Activated CD4-positive, alpha-beta T cell treated with anti-CD3 and anti-CD28 coated beads, Interleukin-2, amount 50 U/mL, for 16 hours (primary cell): ENCODE measurements around the gene MADCAM1.

ENCODE experiments used
- DNase-seq: peaks from one replicate; pipeline ENCODE4 v3.0.0-alpha.2; 2020

Gene MADCAM1

DNA sequence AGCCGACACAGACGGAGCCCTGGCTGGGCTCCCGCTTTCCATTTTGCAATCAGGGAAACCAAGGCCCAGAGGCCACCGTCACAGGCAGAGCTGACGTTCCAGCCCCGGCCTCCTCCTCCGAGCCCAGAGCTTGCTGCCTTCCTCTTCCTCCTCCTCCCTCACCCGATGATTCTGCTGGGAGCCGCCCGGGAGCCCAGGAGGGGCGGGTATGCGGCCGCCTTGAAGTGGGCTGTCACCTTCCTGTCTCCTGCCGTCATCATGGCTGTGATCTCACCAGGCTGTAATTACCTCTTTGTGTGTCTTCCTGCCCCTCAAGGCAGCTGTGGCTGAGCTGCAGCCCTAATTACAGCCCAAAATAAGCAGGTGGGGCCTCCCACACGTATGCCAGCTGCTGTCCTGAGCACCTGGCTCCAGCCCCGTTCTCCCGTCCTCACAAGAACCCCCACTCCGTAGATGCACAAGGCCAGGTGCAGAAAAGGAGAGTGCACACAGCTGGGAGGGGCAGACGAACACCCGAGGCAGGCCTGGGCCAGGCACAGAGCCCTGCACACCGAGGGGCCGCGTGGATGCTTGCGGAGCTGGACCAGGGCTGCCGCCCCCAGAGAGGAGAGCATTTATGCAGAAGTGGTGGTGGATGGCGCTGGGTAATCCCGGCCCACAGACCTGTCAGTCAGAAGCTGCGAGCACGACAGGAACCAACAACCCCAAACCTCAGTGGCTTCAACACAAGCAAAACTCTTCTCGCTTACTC is 15.0 kb downstream of the MADCAM1 start:
- DNase-seq = peak; percentile 81

DNA sequence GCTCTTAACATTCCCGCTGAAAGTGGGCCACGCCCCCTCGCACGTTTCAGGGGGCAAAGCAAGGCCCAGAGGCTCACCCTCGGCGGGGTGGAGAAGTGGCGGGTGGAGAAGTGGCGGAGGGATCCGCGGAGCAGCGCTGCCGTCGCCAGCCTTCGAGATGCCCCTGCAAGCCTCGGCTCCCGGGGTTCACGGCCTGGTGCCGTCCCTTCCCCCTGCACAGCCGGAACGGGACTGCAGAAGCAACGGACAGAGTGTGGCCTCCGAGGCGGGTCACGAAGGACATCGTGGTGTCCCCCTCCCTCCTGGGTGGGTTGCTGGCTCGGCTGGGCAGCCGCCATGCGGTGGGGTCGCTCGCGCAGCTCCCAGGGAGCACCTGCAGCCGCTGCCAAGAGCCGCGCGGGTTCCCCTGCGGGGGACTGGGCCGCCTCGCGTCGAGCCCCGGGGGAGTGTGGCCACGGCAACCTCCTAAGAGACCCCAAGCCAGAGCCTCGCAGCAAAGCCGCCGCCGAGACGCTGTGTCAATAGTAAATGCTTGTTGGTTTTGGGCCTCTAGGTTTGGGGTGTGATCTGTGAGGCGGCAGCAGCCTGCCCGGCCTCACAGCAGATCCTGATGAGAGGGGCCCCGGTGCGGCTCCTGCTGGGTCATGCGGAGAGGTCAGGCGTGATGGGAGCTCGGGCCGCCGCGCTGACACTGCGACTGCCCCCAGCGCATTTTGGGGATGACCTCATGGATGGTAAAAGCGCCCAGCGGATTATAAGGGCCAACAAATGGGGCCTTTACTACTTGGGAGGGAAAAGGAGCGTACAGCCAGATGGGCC is 16.5 kb downstream of the MADCAM1 start:
- DNase-seq = no peak

DNA sequence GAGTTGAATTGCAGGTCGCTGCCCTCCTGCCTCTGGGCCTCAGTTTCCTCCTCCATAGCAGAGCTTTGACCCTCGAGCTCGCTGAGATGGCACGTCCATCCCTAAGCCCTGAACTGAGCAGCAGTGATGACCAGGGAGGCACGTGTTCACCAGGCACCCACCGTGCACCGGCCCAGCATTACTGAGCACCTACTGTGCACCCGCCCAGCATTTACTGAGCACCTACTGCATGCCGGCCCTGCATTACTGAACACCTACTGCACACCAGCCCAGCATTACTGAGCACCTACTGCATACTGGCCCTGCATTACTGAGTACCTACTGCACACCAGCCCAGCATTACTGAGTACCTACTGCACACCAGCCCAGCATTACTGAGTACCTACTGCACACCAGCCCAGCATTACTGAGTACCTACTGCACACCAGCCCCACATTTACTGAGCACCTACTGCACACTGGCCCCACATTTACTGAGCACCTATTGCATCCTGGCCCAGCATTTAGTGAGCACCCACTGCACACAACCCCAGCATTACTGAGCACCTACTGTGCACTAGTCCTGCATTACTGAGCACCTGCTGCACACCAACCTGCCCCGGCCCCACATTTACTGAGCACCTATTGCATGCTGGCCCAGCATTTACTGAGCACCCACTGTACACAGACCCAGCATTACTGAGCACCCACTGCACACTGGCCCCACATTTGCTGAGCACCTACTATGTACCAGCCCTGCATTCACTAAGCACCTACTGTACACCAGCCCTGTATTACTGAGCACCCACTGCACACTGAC is 17.3 kb downstream of the MADCAM1 start:
- no peak for DNase-seq

DNA sequence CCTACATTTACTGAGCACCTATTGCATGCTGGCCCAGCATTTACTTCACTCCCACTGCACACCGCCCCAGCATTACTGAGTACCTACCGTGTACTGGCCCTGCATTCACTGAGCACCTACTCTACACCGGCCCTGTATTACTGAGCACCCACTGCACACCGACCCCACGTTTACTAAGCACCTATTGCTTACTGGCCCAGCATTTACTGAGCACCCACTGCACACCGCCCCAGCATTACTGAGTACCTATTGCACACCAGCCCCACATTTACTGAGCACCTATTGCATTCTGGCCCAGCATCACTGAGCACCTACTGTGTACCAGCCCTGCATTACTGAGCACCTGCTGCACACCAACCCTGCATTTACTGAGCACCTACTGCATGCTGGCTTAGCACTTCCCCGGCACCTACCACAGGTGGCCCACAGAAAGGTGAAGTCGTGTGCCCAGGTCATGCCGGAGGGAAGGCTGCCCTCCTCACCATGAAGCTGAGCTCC is 17.9 kb downstream of the MADCAM1 start:
- no peak for DNase-seq

DNA sequence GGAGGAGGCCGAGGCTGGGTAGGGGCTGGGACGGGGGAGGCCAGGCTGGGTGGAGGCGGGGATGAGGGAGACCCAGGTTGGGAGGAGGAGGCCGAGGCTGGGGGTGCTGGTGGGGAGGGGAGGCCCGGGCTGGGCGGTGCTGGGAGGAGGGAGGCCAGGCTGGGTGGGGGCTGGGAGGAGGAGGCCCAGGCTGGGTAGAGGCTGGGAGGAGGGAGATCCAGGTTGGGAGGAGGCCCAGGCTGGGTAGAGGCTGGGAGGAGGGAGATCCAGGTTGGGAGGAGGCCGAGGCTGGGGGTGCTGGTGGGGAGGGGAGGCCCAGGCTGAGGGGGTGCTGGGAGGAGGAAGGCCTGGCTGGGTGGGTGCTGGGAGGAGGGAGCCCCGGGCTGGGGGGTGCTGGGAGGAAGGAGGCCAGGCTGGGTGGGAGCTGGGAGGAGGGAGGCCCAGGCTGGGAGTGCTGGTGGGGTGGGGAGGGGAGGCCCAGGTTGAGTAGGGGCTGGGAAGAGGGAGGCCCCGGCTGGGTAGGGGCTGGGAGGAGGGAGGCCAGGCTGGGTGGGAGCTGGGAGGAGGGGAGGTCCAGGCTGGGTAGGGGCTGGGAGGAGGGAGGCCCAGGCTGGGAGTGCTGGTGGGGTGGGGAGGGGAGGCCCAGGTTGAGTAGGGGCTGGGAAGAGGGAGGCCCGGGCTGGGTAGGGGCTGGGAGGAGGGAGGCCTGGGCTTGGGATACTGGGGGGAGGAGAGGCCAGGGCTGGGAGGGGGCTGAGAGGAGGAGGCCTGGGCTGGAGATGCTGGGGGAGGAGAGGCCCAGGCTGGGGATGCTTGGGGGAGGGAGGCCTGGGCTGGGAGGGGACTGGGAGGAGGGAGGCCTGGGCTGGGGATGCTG is 21.7 kb downstream of the MADCAM1 start:
- DNase-seq = no peak

DNA sequence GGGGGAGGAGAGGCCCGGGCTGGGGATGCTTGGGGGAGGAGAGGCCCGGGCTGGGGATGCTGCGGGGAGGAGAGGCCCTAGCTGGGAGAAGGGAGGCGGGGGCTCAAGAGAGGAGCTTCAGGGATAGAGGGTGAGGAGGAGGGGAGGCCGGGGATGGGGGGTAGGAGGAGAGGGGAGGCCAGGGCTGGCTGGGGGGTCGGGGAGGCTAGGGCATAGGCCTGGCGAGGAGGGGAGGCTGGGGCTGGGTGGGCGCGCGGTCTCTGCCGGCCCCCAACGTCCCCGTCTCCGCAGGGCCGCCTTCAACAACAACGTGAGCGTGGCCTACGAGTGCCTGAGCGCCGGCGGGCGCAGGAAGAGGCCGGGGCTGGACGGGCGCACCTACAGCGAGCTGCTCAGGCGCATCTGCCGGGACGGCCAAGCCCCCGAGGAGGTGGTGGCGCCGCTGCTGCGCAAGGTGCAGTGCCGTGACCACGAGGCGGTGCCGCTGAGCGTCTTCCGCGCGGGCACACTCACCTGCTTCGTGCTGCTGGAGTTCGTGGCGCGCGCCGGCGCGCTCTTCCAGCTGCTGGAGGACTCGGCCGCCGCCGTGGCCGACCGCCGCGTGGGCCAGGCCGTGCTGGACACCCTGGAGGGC is 22.4 kb downstream of the MADCAM1 start:
- peak; percentile 19 for DNase-seq

DNA sequence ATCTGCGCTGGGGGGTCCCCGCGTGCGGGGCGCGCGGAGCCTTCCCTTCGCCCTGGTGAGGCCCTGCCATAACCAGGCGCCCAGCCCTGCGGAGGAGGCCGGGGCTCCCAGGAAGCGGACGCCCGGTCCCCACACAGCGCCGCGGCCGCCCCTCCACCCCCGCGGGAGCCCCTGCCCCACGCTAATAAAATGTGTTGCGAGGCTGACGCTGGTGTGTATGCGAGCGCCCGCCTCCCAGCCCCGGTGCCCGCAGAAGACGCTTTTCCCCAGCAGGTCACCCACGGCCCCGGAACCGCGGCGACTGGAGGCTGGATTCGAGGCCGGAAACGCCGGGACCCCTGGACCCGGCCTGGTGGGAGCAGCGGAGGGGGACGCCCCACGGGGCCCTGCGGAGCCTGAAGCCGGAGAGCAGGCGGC is 23.2 kb downstream of the MADCAM1 start:
- no peak for DNase-seq

DNA sequence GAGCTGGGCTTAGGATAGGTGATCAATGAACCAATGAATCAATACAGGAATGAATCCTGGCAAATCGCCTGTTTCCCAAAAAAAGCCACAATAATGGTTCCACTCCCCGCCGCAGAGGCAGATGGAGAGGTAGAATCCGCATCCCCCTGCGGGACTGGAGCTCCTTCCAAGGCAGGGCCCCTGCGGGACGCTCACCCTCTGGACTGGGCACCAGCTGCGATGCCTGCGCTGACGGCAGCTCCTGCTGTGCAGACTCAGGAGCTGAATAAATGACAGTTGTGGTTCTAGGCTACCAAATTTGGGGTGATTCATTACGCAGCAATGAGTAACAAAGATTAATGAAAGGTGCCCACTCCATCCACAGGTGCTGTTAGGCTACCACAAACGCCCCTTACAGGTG is 26.4 kb downstream of the MADCAM1 start:
- no peak for DNase-seq

DNA sequence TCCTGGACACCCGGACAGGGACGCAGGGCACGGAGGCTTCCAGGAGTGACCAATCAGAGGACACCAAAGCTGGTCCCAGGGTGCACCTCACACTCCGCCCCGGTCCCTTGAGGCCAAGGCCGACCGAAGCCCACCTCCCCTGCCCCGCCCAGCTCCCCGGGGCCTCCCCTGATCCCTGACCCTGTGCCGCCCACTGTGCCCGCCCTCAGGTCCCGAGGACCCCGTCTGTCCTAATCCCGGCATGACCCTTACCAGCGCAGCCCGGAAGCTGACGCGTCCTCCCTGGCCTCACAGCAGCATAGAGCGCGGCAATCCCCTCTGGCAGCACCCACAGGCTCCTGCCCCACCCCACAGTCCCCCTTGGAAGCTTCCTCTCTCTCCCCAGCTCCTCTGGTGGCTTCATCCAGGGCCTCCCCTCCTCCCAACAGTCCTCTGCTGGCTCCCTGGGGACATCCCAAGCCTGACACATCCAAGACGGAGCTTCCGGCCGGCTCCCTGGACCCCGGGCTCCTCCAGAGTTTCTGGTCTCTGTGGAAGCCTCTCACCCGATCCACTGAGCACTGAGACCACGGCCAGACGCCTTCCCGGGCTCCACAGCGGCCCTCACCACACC is 27.9 kb downstream of the MADCAM1 start:
- DNase-seq = no peak

DNA sequence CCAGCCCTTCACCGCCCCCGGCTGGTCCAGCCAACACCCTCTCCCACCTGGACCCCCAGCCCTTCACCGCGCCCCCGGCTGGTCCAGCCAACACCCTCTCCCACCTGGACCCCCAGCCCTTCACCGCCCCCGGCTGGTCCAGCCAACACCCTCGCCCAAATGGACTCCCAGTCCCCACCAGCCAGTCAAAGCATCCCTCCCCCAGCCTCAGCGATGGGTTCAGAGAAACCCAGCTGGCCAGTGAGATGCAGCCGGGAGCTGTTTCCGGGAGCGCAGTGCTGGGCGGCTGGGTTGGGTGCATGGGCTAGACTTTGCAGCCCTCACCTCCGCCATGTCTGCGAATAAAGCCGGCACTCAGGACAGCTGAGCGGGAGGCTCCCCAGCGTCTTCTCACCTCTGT is 28.7 kb downstream of the MADCAM1 start:
- no peak for DNase-seq

DNA sequence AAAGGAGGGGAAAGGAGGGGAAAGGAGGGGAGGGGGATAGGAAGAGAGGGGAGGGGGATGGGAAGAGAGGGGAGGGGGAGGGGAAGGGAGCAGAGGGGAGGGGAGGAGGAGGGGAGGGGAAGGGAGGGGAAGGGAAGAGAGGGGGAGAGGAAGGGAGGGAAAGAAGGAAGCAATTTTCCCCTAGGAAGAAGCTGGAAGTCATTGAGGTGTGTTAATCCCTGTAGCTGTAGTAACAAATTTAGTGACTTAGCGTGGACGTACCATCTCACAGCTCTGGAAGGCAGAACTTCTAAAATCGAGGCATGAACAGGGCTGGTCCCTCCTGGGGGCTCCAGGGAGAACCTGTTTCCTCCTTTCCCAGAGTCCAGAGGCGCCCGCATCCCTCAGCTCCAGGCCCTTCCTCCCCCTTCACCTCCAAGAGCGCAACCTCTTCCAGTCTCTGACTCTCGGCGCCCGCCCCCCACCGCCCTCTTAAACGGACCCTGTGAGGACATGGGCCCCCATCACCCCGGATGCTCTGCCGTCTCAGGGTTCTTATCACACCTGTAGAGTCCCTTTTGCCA is 29.7 kb downstream of the MADCAM1 start:
- DNase-seq = no peak

DNA sequence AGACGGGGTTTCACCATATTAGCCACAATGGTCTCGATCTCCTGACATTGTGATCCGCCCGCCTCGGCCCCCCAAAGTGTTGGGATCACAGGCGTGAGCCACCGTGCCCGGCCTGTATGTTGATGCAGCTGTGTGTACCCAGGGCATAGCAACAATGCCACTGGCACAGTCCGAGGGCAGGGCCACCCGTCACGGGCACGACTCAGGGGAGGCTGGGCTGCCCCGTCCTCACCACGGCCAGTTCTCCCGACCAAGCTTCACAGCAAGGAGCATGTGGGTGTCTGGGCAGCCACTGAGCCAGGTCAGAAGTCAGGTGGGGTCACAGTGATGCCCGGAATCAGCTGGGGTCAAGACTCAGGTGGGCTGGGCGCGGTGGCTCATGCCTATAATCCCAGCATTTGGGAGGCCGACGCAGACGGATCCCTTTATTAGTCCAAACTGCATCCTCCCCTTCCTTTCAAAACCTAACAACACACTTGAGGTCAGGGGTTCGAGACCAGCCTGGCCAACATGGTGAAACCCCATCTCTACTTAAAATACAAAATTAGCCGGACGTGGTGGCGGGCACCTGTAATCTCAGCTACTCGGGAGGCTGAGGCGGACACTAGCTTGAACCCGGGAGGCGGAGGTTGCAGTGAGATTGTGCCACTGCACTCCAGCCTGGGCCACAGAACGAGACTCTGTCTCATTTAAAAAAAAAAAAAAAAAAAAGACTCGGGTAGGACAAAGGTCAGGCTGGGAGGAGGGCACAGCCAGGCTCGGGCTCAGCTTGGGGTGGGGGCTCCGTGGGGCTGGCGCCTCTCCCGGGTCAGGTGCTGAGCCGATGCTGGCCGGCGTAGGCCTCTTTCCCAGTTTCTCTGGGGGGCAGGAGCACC is 34.1 kb downstream of the MADCAM1 start:
- no peak for DNase-seq

DNA sequence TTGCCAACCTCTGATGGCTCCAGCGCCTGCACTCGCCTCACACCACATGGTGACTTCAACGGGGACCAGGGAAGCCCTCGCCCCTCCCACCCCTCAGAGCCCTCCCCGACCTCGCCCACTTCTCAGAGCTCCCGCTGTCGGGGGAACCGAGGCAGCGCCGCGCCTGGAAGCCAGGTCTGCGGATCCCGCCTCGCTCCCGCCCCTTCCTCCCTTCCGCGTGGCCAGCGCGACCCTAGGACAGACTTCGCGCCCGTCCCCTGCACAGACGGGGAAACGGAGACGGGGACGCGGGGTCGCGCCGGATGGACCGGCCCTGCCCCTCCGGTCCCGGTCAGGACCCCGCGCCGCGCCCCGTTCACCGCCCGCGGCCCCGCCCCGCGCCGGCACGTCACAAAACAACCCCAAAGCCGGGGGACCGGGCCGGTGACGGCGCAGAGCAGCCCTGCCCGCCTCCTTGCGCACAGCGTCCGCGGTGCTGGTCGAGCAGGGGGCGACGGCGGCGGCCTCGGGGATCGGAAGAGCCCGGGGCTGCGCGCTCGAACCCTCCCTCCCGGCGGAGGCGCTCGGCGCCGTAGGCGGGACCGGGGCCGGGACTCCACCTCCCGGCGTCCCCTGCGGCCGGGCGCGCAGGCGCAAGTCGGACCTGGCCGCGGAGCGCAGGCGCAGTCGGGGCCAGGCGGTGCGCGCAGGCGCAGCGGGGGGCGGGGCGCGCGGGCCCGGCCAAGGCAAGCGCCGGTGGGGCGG is 34.9 kb downstream of the MADCAM1 start:
- DNase-seq = peak; percentile 88

DNA sequence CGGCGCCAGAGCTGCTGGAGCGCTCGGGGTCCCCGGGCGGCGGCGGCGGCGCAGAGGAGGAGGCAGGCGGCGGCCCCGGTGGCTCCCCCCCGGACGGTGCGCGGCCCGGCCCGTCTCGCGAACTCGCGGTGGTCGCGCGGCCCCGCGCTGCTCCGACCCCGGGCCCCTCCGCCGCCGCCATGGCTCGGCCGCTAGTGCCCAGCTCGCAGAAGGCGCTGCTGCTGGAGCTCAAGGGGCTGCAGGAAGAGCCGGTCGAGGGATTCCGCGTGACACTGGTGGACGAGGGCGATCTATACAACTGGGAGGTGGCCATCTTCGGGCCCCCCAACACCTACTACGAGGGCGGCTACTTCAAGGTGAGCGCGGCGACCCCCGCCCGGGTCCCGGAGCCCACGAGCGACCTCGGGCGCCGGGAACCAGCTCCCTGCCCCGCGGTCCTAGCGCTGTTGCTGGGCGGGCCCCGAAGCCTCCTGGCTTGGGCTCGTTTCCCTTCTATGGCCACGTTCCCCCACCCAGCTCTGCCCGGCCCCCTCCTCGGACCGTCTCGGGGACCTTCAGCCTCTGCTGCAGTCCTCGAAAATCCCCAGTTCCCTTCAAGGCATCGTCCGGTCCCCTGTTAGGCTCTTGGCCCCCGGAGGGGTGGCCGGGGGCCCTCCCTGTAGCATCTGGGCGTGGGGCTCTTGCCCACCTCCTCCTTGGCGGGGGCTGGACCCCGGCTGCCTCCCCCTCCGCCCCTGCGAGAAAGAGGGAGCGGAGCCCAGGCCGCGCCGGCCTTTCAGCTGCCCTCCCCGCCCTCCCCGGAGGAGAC is 35.7 kb downstream of the MADCAM1 start, which contains the start of gene CDC34:
TSS of gene CDC34 (plus strand) at position 8 of the 808 bp plus-strand sequence. CDS start at position 180, 172 bp downstream.
- no peak for DNase-seq

DNA sequence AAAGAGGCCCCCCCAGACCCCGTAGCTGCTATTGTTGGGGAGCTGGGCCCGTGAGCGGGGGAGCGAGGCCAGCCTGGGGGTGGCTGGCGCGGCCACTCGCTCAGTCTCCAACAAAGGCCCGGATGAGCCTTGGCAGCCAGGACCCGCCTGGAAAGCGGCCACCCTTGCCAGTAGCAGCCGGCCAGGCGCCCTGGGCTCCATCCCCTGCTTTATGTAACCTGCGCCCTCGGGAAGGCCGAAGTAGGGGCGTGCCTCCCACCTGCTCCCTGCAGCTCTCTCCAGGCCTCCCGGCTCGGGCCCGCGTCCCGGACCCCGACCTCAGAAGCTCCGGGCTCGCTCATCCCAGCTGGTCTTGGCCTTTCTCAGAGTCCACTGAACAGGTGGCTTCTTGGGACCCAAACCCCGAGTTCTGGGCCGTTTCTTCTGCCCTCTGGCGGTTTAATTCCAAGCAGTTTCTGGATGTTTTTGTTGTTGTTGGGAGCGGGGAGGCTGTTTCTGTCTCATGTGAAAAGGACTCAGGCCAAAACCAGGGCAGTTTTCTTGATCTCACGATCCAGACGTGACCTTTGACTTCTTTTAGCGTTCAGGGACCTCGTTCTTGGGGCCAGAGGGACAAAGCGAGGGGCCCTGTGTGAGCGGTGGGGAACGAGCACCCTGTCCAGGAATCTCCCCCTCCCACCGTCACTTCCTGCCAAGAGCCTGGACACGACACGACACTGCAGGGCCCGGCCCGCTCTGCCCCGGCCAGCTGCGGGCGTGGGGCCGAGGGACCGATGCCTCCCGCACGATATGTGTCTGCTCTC is 36.5 kb downstream of the MADCAM1 start:
- DNase-seq = peak; percentile 48

DNA sequence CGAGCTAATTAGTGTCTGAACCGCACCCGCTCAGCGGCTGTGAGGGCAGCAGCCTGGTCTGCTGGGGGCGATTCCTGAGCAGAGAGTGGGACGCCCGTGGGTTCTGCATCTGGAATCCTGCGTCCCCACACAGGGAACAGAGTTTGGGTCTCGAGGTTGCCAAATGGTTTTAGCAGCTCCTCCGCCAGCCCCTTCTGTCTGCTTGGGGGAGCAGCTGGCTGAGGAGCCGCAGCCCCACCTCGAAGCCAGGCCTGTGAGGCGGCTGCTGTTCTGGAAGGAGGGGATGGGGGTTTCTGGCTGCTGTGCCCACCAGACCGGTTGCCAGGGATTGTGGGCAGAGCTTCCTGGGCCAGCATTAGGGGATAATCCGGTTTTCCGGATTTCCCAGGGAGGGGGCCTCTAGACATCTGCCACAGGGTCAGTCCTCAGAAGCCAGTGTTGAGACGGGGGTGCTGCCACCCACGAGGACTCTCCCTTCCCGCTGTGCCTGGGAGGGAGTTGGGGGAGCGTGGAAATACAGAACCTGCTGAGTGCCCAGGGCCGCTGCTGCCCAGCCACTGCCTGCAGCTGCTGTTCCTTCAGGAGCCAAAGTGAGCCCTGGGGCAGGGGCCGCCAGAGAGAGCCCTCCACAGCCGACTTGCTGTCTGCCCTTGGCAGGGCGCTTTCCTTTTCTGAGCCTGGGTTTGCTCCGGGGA is 37.2 kb downstream of the MADCAM1 start:
- no peak for DNase-seq

DNA sequence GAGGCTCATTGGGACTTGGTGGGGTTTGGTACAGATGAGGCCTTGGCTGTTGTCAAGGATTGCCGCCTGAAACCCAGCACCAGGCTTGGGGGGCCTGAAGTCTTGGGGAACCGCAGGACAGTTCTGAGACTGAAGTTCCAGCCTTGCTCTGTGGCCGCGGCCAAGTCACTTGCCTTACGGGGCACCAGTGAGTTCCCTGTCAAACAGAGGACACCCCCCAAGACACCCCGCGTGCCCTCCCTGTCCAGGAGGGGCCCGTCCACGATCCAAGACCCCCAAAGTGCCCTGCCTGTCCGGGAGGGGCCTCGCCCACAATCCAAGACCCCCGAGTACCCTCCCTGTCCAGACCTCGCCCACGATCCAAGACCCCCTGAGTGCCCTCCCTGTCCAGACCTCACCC is 37.8 kb downstream of the MADCAM1 start:
- no peak for DNase-seq
